HG02623 (cell line): ENCODE measurements around the gene TJP2.

Experiments used
- ATAC-seq: cut with Tn5 transposase; IDR thresholded peaks from one replicate; pipeline ENCODE4 v1.9.1; 2021; ENCODE audit warnings: moderate library complexity; ENCODE audit not compliant: unreplicated experiment

The TJP2 gene

GRCh38 chr9:69222970-69223369 is 48.9 kb downstream of the TJP2 start:
- no peak for ATAC-seq

GRCh38 chr9:69223605-69224004 is 49.5 kb downstream of the TJP2 start:
- ATAC-seq = no peak

- ATAC-seq = no peak
Measured at GRCh38 chr9:69229367-69229766, 55.3 kb downstream of the TJP2 start.

GRCh38 chr9:69232135-69232534 is 58.1 kb downstream of the TJP2 start:
- ATAC-seq = no peak

GRCh38 chr9:69234683-69235082 is 60.6 kb downstream of the TJP2 start:
- no peak for ATAC-seq

GRCh38 chr9:69236188-69236587 is 62.1 kb downstream of the TJP2 start:
- ATAC-seq = no peak

- ATAC-seq = no peak
Measured at GRCh38 chr9:69237702-69238295, 63.7 kb downstream of the TJP2 start.

- ATAC-seq = no peak
Measured at GRCh38 chr9:69243116-69243515, 69.0 kb downstream of the TJP2 start.

- ATAC-seq = no peak
Measured at GRCh38 chr9:69246629-69247028, 72.6 kb downstream of the TJP2 start.

GRCh38 chr9:69248005-69248404 is 73.9 kb downstream of the TJP2 start:
- no peak for ATAC-seq

- no peak for ATAC-seq
Measured at GRCh38 chr9:69249337-69249736, 75.3 kb downstream of the TJP2 start.

GRCh38 chr9:69250681-69251080 is 76.6 kb downstream of the TJP2 start:
- ATAC-seq = no peak

GRCh38 chr9:69252436-69252835 is 78.4 kb downstream of the TJP2 start:
- ATAC-seq = no peak

- no peak for ATAC-seq
Measured at GRCh38 chr9:69253057-69253456, 79.0 kb downstream of the TJP2 start.

GRCh38 chr9:69254223-69254622 is 80.1 kb downstream of the TJP2 start:
- ATAC-seq = no peak

- no peak for ATAC-seq
Measured at GRCh38 chr9:69255591-69255990, 81.5 kb downstream of the TJP2 start.

- ATAC-seq = no peak
Measured at GRCh38 chr9:69258551-69258950, 84.5 kb downstream of the TJP2 start.

- ATAC-seq = no peak
Measured at GRCh38 chr9:69260161-69260560, 86.1 kb downstream of the TJP2 start.

- no peak for ATAC-seq
Measured at GRCh38 chr9:69261636-69262035, 87.6 kb downstream of the TJP2 start.

GRCh38 chr9:69264526-69264925 is 90.4 kb downstream of the TJP2 start:
- no peak for ATAC-seq

- ATAC-seq = no peak
Measured at GRCh38 chr9:69265891-69266290, 91.8 kb downstream of the TJP2 start.

GRCh38 chr9:69272212-69272611 is 98.1 kb downstream of the TJP2 start:
- ATAC-seq = no peak

- no peak for ATAC-seq
Measured at GRCh38 chr9:69273161-69273560, 99.1 kb downstream of the TJP2 start.
